H1 (cell line): Measurements from ENCODE around the gene DIS3. TPM values are rescaled to one million over a fixed set of nuclear protein-coding genes. Genes with fewer than 3 reads are reported as not detected.

Experiments
- ASH2L ChIP-seq: fragments of 200-600, 300-600 bp; sonication (generic); IDR thresholded peaks from one replicate; pipeline ENCODE4 v1.7.1; 2017; ENCODE audit warnings: low read length
- CBX5 ChIP-seq: fragments of 300-800, 300-1000 bp; sonication (generic); IDR thresholded peaks from 2 replicates; pipeline ENCODE4 v1.7.1; 2016; ENCODE audit warnings: antibody characterized with exemption, low read length, low read depth
- CBX8 ChIP-seq: fragments of 300-800, 300-1000 bp; sonication (generic); IDR thresholded peaks from 2 replicates; pipeline ENCODE4 v1.7.1; 2016; ENCODE audit warnings: low read depth, low read length, borderline replicate concordance
- CREB1 ChIP-seq: IDR thresholded peaks from 2 replicates; pipeline ENCODE4 v1.6.1; 2012; ENCODE audit warnings: inconsistent platforms
- CTBP2 ChIP-seq: IDR thresholded peaks from 2 replicates; pipeline ENCODE4 v1.7.0; 2011; ENCODE audit warnings: borderline replicate concordance, mild to moderate bottlenecking, moderate library complexity, mixed read lengths, low read length; ENCODE audit not compliant: insufficient read depth, insufficient read length
- CTCF ChIP-seq, 3 experiments: IDR thresholded peaks; 1 replicate in 2 of 3; 2 replicates in 1 of 3; pipeline versions ENCODE4 v1.5.1 to v1.6.1; 2011; ENCODE audit warnings: low read length in 3 of 3, mild to moderate bottlenecking in 3 of 3, inconsistent platforms in 2 of 3, low read depth in 1 of 3, moderate library complexity in 1 of 3; ENCODE audit not compliant: insufficient read depth in 1 of 3; ENCODE audit errors: control extremely low read depth in 1 of 3
- E2F6 ChIP-seq: IDR thresholded peaks from 2 replicates; pipeline ENCODE4 v1.6.1; 2012; ENCODE audit warnings: inconsistent platforms
- EZH2 ChIP-seq: fragments of 200-600 bp; sonication (generic); IDR thresholded peaks from 2 replicates; pipeline ENCODE4 v1.7.1; 2012; ENCODE audit warnings: low read depth, mild to moderate bottlenecking, moderate library complexity, low read length, inconsistent platforms; ENCODE audit not compliant: severe bottlenecking
- HDAC2 ChIP-seq, 2 experiments: fragments of 300-600 bp in 1 of 2; sonication (generic) in 1 of 2; IDR thresholded peaks; 2 replicates each; pipeline ENCODE4 v1.6.1; 2011 to 2012; ENCODE audit warnings: low read depth in 2 of 2, low read length in 2 of 2, mild to moderate bottlenecking in 2 of 2, moderate library complexity in 2 of 2, borderline replicate concordance in 1 of 2, inconsistent platforms in 1 of 2
- JUN ChIP-seq: IDR thresholded peaks from 2 replicates; pipeline ENCODE4 v1.6.1; 2011; ENCODE audit warnings: low read depth, mild to moderate bottlenecking, improper control_type of control experiment, low read length
- KDM1A ChIP-seq: fragments of 200-600, 300-600 bp; sonication (generic); IDR thresholded peaks from 2 replicates; pipeline ENCODE4 v1.7.1; 2016; ENCODE audit warnings: mild to moderate bottlenecking, low read length, borderline replicate concordance
- KDM4A ChIP-seq: IDR thresholded peaks from one replicate; pipeline ENCODE4 v1.7.1; 2012; ENCODE audit warnings: low read depth, mild to moderate bottlenecking, moderate library complexity, low read length, inconsistent platforms; ENCODE audit not compliant: severe bottlenecking
- PHF8 ChIP-seq: fragments of 200-600 bp; sonication (generic); conservative IDR thresholded peaks from 2 replicates; pipeline ENCODE4 v1.7.1; 2012; ENCODE audit warnings: low read depth, mild to moderate bottlenecking, inconsistent platforms, low read length, moderate library complexity
- RNF2 ChIP-seq: fragments of 200-900, 300-1000 bp; sonication (generic); IDR thresholded peaks from 2 replicates; pipeline ENCODE4 v1.7.1; 2016; ENCODE audit warnings: borderline replicate concordance, low read depth, mild to moderate bottlenecking, antibody characterized with exemption, low read length; ENCODE audit not compliant: poor library complexity, severe bottlenecking; ENCODE audit errors: missing control alignments
- SIN3A ChIP-seq, 2 experiments: IDR thresholded peaks in 1 of 2; conservative IDR thresholded peaks in 1 of 2; 2 replicates each; pipeline ENCODE4 v1.6.1; 2011 to 2012; ENCODE audit warnings: low read length in 2 of 2, improper control_type of control experiment in 1 of 2, low read depth in 1 of 2, mild to moderate bottlenecking in 1 of 2
- TAF7 ChIP-seq: optimal IDR thresholded peaks from 2 replicates; pipeline ENCODE3; 2011; ENCODE audit warnings: low read depth, mild to moderate bottlenecking, inconsistent platforms, low read length, moderate library complexity, borderline replicate concordance
- TBP ChIP-seq: IDR thresholded peaks from 2 replicates; pipeline ENCODE4 v1.6.1; 2011; ENCODE audit warnings: low read depth, low read length, improper control_type of control experiment
- ZNF274 ChIP-seq: IDR thresholded peaks from 2 replicates; pipeline ENCODE4 v1.7.0; 2012; ENCODE audit warnings: low read length, borderline replicate concordance; ENCODE audit errors: extremely low read depth
- polyA plus RNA-seq, 7 experiments: library from polyadenylated mRNA; depleted of rRNA in 3 of 7; stranded (reverse) in 5 of 7; unstranded in 2 of 7; fragments of >200 nt in 5 of 7; fragments of 200-250 nt in 2 of 7; gene quantifications; 1 replicate in 5 of 7; 2 replicates in 1 of 7; 4 replicates in 1 of 7; pipeline versions ENCODE4 v1.2.1 to v1.2.3, GENCODE V29; 2011 to 2013; ENCODE audit warnings: missing spikeins in 2 of 7, mixed read lengths in 2 of 7
- total RNA-seq: library from RNA; stranded (reverse); fragmentation: NEBNext Ultra II Directional; extraction: Animal tissue kit (Norgen Biotek cat#: 25700); gene quantifications from 2 replicates; pipeline ENCODE4 v1.2.1, GENCODE V29; 2021

DIS3 gene
- total and polyA plus RNA-seq, 2 of the 8 experiments (the other 6 are each of a cell fraction or from before 2014, with no cell fraction given): 10.8 to 39.9 TPM

- TF ChIP-seq TAF7 (peak; percentile 76), TBP (peak; percentile 88), CBX5 (no peak), CREB1 (no peak; the same call in 1 of the 2 replicates), CTCF (IDR thresholded peaks at IDR 0.05; ENCODE audit: control extremely low read depth in 1 of 3, insufficient read depth in 1 of 3, low read depth in 1 of 3, low read length in 3 of 3) (peak in 2 of 3 experiments; percentile 0 to 17; a peak in 2 of 4 replicates), SIN3A (conservative IDR thresholded peaks at IDR 0.05 in 1 of 2, IDR thresholded peaks at IDR 0.05 in 1 of 2; ENCODE audit: low read depth in 1 of 2, low read length in 2 of 2) (peak; percentile 76 to 94; a peak in 3 of 4 replicates), HDAC2 (IDR thresholded peaks at IDR 0.05; ENCODE audit: borderline replicate concordance in 1 of 2, low read depth in 2 of 2, low read length in 2 of 2) (peak; percentile 46 to 50; a peak in 2 of 4 replicates), JUN (no peak), EZH2 (no peak), E2F6 (peak; percentile 78), ZNF274 (no peak), ASH2L (peak; percentile 95), KDM4A (peak; percentile 63), CTBP2 (no peak), KDM1A (no peak), CBX8 (no peak), PHF8 (peak; percentile 87), RNF2 (no peak)
These were observed at the start of gene DIS3, which contains the start of gene PIBF1 (continued) for GRCh38 chr13:72781451-72782439.
